GM18907 (cell line): ENCODE results near the gene EIF5.

ENCODE experiments used
- ATAC-seq: cut with Tn5 transposase; IDR thresholded peaks from one replicate; pipeline ENCODE4 v1.9.1; 2021; ENCODE audit warnings: mild to moderate bottlenecking, moderate library complexity; ENCODE audit not compliant: unreplicated experiment

Gene EIF5

GRCh38 chr14:103360548-103360947 is 26.5 kb downstream of the EIF5 start:
- ATAC-seq = no peak

DNA sequence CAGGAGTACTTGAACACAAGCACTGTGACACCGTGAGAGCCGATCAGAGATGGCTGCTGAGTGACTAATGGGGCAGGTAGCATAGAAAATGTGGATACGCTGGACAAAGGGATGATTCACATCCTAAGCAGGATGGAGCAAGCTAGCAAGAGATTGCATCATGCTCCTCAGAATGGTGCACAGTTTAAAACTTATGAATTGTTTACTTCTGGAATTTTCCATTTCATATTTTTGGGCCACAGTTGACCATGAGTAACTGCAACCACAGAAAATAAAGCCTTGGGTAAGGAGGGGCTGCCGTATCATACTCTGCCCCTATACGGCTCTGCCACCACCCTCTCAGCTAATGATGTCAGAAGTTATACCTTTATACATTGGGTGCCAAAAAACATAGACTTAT is 27.8 kb downstream of the EIF5 start:
- no peak for ATAC-seq

DNA sequence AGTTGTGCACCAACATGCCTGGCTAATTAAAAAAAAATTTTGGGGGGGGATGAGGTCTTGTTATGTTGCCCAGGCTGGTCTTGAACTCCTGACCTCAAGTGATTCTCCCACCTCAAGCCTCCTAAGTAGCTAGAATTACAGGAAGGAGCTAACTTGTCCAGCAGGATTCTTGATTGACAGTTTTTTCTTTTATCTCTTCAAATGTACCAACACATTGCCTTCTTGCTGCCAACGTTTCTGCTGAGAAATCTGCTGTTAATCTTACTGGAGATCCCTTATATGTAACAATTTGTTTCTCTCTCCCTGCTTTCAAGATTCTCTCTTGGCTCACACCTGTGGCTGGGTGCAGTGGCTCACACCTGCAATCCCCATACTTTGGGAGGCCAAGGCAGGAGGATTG is 28.7 kb downstream of the EIF5 start:
- ATAC-seq = no peak

DNA sequence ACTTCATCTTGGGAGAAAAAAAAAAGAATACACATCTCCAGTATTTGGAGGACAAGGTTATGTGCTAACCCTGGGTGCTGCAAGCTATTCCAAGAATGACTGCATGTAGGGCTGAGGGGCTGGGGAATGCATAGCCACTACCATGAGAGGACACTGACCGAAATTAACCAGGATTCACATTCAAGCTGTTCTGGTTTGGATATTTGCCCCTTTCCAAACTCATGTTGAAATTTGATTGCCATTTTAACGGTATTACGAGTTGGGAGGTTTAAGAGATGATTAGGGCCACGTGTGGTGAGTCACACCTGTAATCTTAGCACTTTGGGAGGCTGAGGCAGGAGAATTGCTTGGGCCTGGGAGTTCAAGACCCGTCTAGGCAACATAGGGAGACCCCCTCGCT is 32.7 kb downstream of the EIF5 start:
- ATAC-seq = no peak

DNA sequence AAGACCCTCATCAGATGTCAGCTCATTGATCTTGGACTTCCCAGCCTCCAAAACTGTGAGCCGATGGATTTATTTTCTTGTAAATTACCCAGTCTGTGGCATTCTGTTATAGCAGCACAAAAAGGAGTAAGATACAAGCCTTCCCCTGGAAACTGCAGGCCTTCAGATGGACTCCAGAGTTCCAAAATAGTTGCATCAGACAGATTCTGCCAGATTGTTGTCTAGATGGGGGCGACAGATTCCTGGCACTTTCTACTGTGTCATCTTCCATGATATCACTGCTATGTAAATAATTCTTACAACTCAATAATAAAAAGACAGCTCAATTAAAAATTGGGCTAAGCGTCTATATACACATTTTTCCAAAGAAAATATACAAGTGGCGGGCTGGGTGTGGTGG is 34.0 kb downstream of the EIF5 start:
- ATAC-seq = no peak

GRCh38 chr14:103370087-103370486 is 36.0 kb downstream of the EIF5 start:
- no peak for ATAC-seq

DNA sequence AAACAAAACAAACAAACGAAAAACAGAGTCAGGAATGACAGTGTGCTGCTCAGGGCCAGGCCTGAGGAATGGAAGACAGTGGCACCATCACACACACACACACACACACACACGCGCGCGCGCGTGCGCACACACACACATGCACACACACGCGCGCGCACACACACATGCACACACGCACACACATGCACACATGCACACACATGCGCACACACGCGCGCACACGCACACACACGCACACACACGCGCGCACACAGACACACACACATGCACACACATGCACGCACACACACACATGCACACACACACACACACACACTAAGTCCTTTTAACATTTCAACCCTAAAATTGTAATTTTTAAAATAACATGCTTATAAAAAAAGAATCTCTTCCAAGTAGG is 38.0 kb downstream of the EIF5 start:
- ATAC-seq = no peak

- ATAC-seq = no peak
Observed at GRCh38 chr14:103372552-103373304, 38.7 kb downstream of the EIF5 start.

- ATAC-seq = no peak
Observed at GRCh38 chr14:103374121-103374520, 40.1 kb downstream of the EIF5 start.

DNA sequence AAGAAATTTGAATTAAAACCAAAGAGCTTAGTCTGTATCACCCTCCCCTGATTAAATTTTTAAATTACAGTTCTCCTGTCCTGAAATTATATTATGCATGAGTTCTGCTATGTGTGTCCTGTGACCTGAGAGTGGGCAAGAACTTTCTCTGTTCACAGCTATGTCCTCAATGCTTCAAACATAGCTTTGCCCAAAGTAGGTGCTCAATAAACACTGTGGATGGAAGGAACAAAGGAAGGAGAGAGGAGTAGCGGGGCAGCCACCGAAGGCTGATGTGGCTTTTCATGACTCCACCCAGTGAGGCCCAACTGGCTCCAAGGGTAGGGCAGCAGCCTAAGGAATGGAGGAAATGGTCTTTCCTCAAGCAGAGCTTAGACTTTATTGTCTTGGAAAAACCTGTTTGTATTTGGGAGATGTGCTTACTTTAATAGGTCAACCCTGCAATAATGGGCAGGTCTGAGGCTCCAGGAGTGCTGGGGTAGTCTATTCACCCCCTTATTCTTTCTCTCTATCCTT is 43.5 kb downstream of the EIF5 start:
- no peak for ATAC-seq

- ATAC-seq = no peak
Observed at GRCh38 chr14:103378038-103378854, 44.2 kb downstream of the EIF5 start.

- no peak for ATAC-seq
Observed at GRCh38 chr14:103380719-103381377, 46.8 kb downstream of the EIF5 start.

GRCh38 chr14:103382376-103382775 is 48.3 kb downstream of the EIF5 start:
- ATAC-seq = no peak

DNA sequence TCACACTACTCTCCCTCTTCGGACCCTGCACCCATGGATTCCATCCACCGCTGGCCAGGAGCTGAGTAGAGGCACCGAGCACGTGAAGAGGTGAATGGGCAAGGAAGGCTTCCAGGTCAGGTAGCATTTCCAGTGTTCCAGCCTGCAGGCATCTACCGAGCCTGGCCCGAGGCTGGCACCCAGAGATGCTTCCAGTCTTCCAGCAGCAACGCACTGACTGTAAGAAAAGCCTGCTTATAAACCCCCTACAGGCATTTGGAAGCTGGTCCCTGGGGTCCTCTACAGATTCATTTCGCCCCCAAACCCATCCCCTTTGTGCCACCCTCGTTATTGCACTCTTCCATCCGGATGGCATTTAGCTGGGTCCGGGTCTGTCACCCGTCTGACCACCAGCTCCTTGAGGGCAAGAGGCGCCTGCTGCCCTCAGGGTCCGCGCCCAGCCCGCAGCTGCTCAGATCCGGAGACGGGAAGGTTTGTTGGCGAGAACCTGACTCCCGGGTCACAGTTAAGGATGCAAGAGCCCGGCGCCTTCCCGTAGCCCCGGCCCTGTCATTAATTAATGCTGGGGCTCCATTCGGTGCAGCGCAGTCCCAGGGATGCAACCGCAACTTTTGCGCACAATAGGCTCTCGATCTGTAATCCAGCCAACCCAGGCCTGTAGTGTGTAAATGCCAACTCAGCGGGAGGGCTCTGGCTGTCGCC is 50.6 kb downstream of the EIF5 start:
- peak; percentile 7 for ATAC-seq

- peak; percentile 93 for ATAC-seq
Observed at GRCh38 chr14:103385152-103385928, 51.3 kb downstream of the EIF5 start, which contains the start of gene MARK3. TSS of gene MARK3 (plus strand) at chr14:103385415. CDS start at chr14:103386030, 615 bp downstream.

GRCh38 chr14:103385929-103386712 is 52.1 kb downstream of the EIF5 start:
- ATAC-seq = peak; percentile 16

DNA sequence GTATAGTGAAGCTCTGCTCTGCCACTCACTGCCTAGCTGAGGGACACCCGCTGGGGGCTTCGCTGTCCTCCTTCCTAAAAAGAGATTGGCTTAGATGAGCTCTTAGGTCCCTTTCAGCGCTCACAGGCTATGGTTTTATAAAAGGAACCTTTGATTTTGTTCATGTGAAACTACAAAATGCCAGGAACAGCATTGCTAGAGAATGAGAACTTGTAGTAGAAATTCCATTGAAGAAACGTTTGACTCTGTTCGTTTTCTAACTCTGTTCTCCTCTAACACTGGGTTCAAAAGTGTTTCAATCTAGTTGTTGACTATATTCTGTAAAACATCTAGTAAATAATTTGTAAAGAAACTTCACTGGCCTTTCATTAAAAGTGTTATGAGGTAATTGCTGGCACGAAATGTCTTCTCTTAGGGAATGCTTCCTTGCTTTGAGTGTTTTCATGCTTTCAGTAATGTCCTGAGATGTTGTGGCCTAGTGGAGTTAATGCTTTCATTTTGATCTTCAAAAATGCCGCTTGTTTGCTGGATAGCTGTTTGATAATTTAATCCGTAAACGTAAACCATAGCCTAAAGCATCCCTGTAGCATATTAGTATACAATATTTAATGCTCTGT is 52.8 kb downstream of the EIF5 start:
- no peak for ATAC-seq

GRCh38 chr14:103388664-103389063 is 54.6 kb downstream of the EIF5 start:
- ATAC-seq = no peak

DNA sequence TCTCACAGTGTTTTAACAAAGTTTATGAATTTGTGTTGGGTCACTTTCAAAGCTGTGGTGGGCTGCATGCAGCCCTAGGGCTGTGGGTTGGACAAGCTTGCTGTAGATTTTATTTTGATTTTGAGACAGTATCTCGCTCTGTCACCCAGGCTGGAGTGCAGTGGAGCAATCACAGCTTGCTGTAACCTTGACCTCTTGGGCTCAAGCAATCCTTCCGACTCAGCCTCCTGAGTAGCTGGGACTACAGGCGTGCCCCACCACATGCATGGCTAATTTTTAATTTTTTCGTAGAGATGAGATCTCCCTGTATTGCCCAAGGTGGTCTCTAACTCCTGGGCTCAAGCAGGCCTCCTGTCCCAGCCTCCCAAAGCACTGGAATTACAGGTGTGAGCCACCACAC is 56.6 kb downstream of the EIF5 start:
- no peak for ATAC-seq
